ENCODE data around the gene SPIB.

The SPIB gene

GRCh38 chr19:50418176-50419021 lies at the start of gene SPIB:
SPIB (plus strand) TSS chr19:50418938; CDS start chr19:50418963, 25 bp downstream.
- no peak for TF ChIP-seq GATA3 (IDR thresholded peaks at IDR 0.05; ENCODE audit: low read depth, low read length)
- no peak for TF ChIP-seq GATA2 (IDR thresholded peaks at IDR 0.05; ENCODE audit: low read depth, low read length)

- no peak for TF ChIP-seq GATA3 (IDR thresholded peaks at IDR 0.05; ENCODE audit: low read depth, low read length)
These were observed 46.7 kb upstream of the SPIB start for GRCh38 chr19:50371914-50372475.

GRCh38 chr19:50376166-50377050 lies 42.3 kb upstream of the SPIB start, which contains the start of gene NR1H2:
NR1H2 (plus strand) TSS chr19:50376457; CDS start chr19:50377606, 1,149 bp downstream.
- no peak for TF ChIP-seq GATA2 (IDR thresholded peaks at IDR 0.05; ENCODE audit: low read depth, low read length)
- TF ChIP-seq GATA3 (IDR thresholded peaks at IDR 0.05; ENCODE audit: low read depth, low read length), result no peak

- TF ChIP-seq GATA3 (IDR thresholded peaks at IDR 0.05; ENCODE audit: low read depth, low read length), result no peak
- TF ChIP-seq GATA2 (IDR thresholded peaks at IDR 0.05; ENCODE audit: low read depth, low read length), result no peak
These were observed 41.7 kb upstream of the SPIB start for GRCh38 chr19:50377051-50377461.

- no peak for TF ChIP-seq GATA2 (IDR thresholded peaks at IDR 0.05; ENCODE audit: low read depth, low read length)
- TF ChIP-seq GATA3 (IDR thresholded peaks at IDR 0.05; ENCODE audit: low read depth, low read length), result no peak
These were observed 41.2 kb upstream of the SPIB start for GRCh38 chr19:50377517-50377916.

- no peak for TF ChIP-seq GATA2 (IDR thresholded peaks at IDR 0.05; ENCODE audit: low read depth, low read length)
- no peak for TF ChIP-seq GATA3 (IDR thresholded peaks at IDR 0.05; ENCODE audit: low read depth, low read length)
These were observed 40.4 kb upstream of the SPIB start for GRCh38 chr19:50378169-50378862.

GRCh38 chr19:50378863-50379236 lies 39.9 kb upstream of the SPIB start:
- no peak for TF ChIP-seq GATA2 (IDR thresholded peaks at IDR 0.05; ENCODE audit: low read depth, low read length)

- TF ChIP-seq GATA2 (IDR thresholded peaks at IDR 0.05; ENCODE audit: low read depth, low read length), result no peak
- no peak for TF ChIP-seq GATA3 (IDR thresholded peaks at IDR 0.05; ENCODE audit: low read depth, low read length)
These were observed 39.1 kb upstream of the SPIB start for GRCh38 chr19:50379602-50380001.

GRCh38 chr19:50380137-50380536 lies 38.6 kb upstream of the SPIB start:
- TF ChIP-seq GATA2 (IDR thresholded peaks at IDR 0.05; ENCODE audit: low read depth, low read length), result no peak

- TF ChIP-seq GATA2 (IDR thresholded peaks at IDR 0.05; ENCODE audit: low read depth, low read length) (no peak), GATA3 (IDR thresholded peaks at IDR 0.05; ENCODE audit: low read depth, low read length) (no peak)
These were observed 38.0 kb upstream of the SPIB start for GRCh38 chr19:50380751-50381151.

- TF ChIP-seq GATA3 (IDR thresholded peaks at IDR 0.05; ENCODE audit: low read depth, low read length) (no peak), GATA2 (IDR thresholded peaks at IDR 0.05; ENCODE audit: low read depth, low read length) (no peak)
These were observed 36.6 kb upstream of the SPIB start for GRCh38 chr19:50381881-50382729.

GRCh38 chr19:50383001-50383851 lies 35.5 kb upstream of the SPIB start:
- TF ChIP-seq GATA2 (IDR thresholded peaks at IDR 0.05; ENCODE audit: low read depth, low read length), result no peak
